ENCODE data around the gene HYAL3.
"Not testable (repeated sequence)": the region's sequence is repeated elsewhere in the genome, so short reads cannot be mapped to it uniquely, and the experiment has no call there.

HYAL3 gene

GRCh38 chr3:50272911-50273688 is 26.1 kb downstream of the HYAL3 start:
- DNase-seq (ENCODE audit: low read depth in 4 of 4, low spot score in 1 of 4), result peak; percentile 84 to 92 (median 87)

GRCh38 chr3:50272538-50272910 is 26.7 kb downstream of the HYAL3 start:
- not testable (repeated sequence) for DNase-seq (ENCODE audit: low read depth in 4 of 4, low spot score in 1 of 4)

DNA sequence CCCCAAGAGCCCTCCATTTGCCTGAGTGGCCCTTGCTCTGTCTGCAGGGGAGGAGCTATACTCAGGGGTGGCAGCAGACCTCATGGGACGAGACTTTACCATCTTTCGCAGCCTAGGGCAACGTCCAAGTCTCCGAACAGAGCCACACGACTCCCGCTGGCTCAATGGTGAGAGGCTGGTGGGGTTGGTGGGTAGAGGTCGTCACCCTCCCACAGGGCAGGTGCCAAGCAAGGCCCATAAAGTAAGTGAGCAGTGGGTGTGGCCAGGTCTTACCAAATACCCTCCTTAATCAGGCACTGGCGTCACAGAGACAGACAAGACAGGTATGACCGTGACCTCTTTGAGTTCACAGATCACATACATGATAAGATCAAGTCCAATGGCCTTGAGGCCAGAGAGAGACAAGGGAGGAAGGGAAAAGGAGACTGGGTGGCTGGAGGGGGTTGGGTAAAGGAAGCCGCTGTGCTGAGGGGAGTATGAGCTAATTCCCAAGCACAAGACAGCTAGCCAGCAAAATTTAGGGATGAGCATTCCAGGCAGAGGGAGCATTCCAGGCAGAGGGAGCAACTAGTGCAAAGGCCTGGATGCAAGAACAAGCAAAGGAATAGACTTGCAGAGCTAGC is 27.8 kb downstream of the HYAL3 start:
- no peak for DNase-seq (ENCODE audit: low read depth in 4 of 4, low spot score in 1 of 4)

- DNase-seq (ENCODE audit: low read depth in 4 of 4, low spot score in 1 of 4), result no peak
Observed at GRCh38 chr3:50270422-50271224, 28.6 kb downstream of the HYAL3 start.

- DNase-seq (ENCODE audit: low read depth in 4 of 4, low spot score in 1 of 4), result no peak
Observed at GRCh38 chr3:50269977-50270413, 29.2 kb downstream of the HYAL3 start.

DNA sequence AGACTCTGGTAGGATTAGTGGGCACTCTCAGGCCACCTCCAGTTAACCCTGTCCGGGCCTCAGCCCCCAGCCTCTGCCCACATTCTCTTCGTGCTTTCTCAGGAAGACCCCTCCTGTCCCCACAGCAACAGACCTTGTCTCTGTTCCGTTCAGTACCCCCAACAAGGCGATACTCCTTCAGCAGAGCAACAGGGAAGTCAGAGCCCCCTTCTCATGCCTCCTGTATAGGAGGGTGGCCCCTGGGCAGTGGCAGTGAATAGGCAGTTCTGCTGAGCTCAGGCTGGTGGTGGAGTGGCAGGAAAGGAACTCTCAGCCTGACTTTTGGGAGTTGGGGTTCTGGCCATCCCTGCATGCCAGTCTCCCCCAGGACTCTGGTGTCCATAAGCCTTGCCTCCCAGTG is 29.7 kb downstream of the HYAL3 start:
- DNase-seq (ENCODE audit: low read depth in 4 of 4, low spot score in 1 of 4), result no peak

DNA sequence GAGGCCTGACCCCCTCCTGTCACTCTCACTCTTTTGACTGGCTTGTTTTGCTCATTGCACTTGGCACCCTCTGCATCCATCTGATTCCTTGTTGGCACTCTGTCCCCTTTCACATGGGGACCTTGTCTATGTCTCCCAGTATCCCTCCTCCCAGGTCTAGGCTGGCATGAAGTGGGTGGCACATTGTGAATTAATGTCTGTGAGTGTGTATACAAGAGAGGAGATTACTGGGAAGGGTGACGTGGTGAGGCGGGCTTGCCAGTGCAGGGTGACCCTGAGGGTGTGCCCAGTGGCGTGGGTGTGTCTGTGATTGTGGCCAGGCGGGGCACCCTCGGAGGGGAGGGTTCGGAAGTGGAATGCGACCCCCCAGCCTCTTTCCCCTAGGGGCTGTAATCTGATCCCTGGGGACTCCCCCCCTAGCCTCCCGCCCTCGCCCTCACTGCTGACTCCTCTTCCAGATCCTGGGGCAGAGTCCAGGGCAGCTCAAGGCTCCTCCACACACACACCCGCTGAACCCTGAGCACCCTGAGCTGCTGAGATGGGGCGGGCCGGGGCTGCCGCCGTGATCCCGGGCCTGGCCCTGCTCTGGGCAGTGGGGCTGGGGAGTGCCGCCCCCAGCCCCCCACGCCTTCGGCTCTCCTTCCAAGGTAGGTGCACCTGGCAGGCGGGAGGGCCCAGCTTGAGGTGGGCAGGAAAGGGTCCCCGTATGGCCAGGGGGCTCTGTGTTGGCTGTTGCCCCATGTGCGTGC is 30.3 kb downstream of the HYAL3 start, which contains the start of gene SEMA3B:
TSS of gene SEMA3B (plus strand) at position 445 of the 749 bp plus-strand sequence. CDS start at position 539, 94 bp downstream.
- DNase-seq (ENCODE audit: low read depth in 4 of 4, low spot score in 1 of 4), result no peak

- no peak for DNase-seq (ENCODE audit: low read depth in 4 of 4, low spot score in 1 of 4)
Observed at GRCh38 chr3:50268276-50268675, 30.9 kb downstream of the HYAL3 start.

- DNase-seq (ENCODE audit: low read depth in 4 of 4, low spot score in 1 of 4), result no peak
Observed at GRCh38 chr3:50267280-50267913, 31.8 kb downstream of the HYAL3 start.

DNA sequence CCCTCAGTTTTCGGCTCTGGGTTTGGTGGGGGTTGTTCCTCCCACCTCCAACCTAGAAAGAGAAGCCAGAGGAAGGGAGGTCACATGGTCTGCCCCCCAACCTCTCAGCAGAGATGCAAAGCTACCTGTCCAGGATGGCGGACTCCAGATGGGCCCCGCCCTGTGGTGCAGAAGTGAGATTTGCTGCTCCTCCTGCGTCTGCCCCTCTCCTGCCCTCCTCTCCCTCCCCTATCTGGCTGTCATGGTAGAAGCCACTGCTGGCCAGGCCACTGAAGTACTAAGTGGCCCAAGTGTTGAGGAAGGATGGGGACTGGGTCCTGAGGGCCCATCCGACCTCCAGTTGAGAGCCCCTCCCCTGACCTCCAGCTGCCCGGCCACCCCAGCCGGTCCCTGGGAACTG is 32.4 kb downstream of the HYAL3 start:
- no peak for DNase-seq (ENCODE audit: low read depth in 4 of 4, low spot score in 1 of 4)

DNA sequence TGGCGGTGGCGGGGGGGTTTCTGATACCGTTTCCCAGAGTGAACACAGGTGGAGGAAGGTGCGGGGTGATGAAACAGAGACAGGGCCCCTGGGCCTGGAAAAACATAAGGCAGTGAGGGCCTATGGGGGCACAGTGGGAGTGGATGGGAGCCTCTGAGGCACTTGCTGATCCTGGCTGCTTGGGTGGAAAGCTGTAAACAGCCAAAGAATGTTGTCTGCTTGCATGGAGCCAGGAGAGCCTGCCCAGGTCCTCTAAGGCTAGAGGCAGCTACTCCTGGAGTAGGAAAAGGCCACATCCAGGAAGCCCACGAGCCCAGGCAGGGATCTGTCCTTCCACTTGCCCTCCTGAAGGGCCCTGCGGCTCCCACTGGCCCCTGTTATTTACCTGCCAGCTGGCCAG is 33.2 kb downstream of the HYAL3 start:
- DNase-seq (ENCODE audit: low read depth in 4 of 4, low spot score in 1 of 4), result no peak

- DNase-seq (ENCODE audit: low read depth in 4 of 4, low spot score in 1 of 4), result no peak
Observed at GRCh38 chr3:50265571-50265970, 33.6 kb downstream of the HYAL3 start.

DNA sequence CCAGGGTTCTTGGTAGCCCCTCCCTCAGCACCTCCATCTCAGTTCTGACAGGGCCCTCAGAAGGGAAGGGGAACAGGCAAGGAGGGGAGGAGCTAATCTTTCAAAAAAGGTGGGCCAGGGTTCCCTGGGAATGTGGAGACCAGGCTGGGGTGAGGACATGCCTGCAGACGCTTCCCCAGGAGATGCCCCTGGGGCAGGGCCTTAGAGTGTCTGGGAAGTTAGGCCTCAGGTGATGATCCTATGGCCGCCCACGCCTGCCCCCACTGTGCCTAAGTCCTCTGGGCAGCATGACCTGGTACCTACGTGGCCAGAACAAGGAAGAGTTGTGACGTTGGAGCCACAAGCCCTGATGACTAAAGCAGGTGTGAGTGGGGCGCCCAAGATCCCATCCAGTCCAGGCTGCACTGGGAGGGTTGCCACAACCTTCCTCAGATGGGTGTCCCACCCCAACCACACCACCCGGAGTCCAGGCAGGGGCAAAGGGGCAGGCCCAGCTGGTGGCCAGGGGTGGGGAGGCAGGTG is 34.2 kb downstream of the HYAL3 start:
- DNase-seq (ENCODE audit: low read depth in 4 of 4, low spot score in 1 of 4), result no peak

GRCh38 chr3:50264383-50264963 is 34.7 kb downstream of the HYAL3 start:
- no peak for DNase-seq (ENCODE audit: low read depth in 4 of 4, low spot score in 1 of 4)

GRCh38 chr3:50263478-50264382 is 35.5 kb downstream of the HYAL3 start:
- no peak for DNase-seq (ENCODE audit: low read depth in 4 of 4, low spot score in 1 of 4)

DNA sequence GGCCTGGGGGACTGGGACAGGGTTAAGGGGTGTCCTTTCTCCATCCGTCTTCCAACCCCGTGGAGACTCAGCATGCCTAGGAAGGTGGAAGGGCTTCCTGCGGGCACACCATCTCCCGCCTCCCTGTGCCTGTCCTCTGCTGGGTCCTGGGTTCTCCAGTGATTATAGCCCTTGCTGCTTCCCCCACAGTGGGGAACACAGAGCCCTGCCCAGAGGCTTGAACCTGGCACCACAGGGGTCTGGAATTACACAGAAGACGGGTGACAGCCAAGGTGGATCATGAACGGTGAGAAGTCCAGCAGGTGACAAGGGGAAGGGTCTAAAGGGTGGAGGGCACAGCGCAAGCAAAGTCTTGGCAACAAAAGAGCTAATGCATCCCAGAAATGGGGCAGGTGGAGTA is 36.4 kb downstream of the HYAL3 start:
- DNase-seq (ENCODE audit: low read depth in 4 of 4, low spot score in 1 of 4), result no peak

- DNase-seq (ENCODE audit: low read depth in 4 of 4, low spot score in 1 of 4), result not testable (repeated sequence)
Observed at GRCh38 chr3:50262200-50262599, 37.0 kb downstream of the HYAL3 start.

- DNase-seq (ENCODE audit: low read depth in 4 of 4, low spot score in 1 of 4), result no peak
Observed at GRCh38 chr3:50261505-50261904, 37.7 kb downstream of the HYAL3 start.

- no peak for DNase-seq (ENCODE audit: low read depth in 4 of 4, low spot score in 1 of 4)
Observed at GRCh38 chr3:50260942-50261441, 38.2 kb downstream of the HYAL3 start.
